Left ventricle myocardium inferior (tissue), 1 donor: ENCODE results near the gene ADH5. TPM values are rescaled to one million over a fixed set of nuclear protein-coding genes. Genes with fewer than 3 reads are reported as not detected.
"Not testable (repeated sequence)": the region's sequence is repeated elsewhere in the genome, so short reads cannot be mapped to it uniquely, and the experiment has no call there.

ENCODE experiments used
- DNase-seq: peaks from one replicate; pipeline ENCODE4 v3.0.0-alpha.2; 2020
- H3K27ac ChIP-seq: fragments of 200-600 bp; replicated peaks from 2 replicates; pipeline ENCODE4 v1.8.0; 2021
- H3K27me3 ChIP-seq: fragments of 200-600 bp; 2 replicates; pipeline ENCODE4 v1.8.0; 2021; ENCODE audit warnings: low read depth
- H3K36me3 ChIP-seq: fragments of 200-600 bp; 2 replicates; pipeline ENCODE4 v1.8.0; 2021
- H3K4me1 ChIP-seq: fragments of 200-600 bp; 2 replicates; pipeline ENCODE4 v1.8.0; 2021
- H3K4me3 ChIP-seq: fragments of 200-600 bp; 2 replicates; pipeline ENCODE4 v1.8.0; 2021; ENCODE audit warnings: mild to moderate bottlenecking, moderate library complexity
- H3K9me3 ChIP-seq: fragments of 200-600 bp; replicated peaks from 2 replicates; pipeline ENCODE4 v1.8.0; 2021
- CTCF ChIP-seq: fragments of 200-600 bp; IDR thresholded peaks from 2 replicates; pipeline ENCODE4 v1.8.0; 2021; ENCODE audit warnings: antibody characterized with exemption, mild to moderate bottlenecking, borderline replicate concordance
- intact Hi-C: fragments of 100-400 bp; cut with micrococcal nuclease; formaldehyde crosslinking; loops from one replicate; pipeline ENCODE4 v1.11.0; 2022
- total RNA-seq: library from RNA; stranded (reverse); fragmentation: NEBNext Ultra II Directional; extraction: Animal tissue kit (Norgen Biotek cat#: 25700); gene quantifications from one replicate; pipeline ENCODE4 v1.2.1, GENCODE V29; 2021
- donor health status: DM: no; HTN: yes; CAD: no; lungs with severe emphysema.

Gene ADH5
- total RNA-seq, 1 donor from 2014 or later = 179 TPM

- Histone ChIP-seq H3K4me1 (no peaks in the 10 kb centered on the region), H3K27ac (no peak overlapping the region), H3K9me3 (no peaks in the 10 kb centered on the region), H3K27me3 (no peaks in the 10 kb centered on the region), H3K4me3 (no peak overlapping the region), H3K36me3 (no peaks in the 10 kb centered on the region)
- DNase-seq = no peak
- no peak for TF ChIP-seq CTCF
- intact Hi-C loops = no loop called here
These were observed 15.6 kb upstream of the ADH5 start for GRCh38 chr4:99104153-99104552.

GRCh38 chr4:99103166-99103565 lies 14.6 kb upstream of the ADH5 start:
- Histone ChIP-seq H3K4me1 (no peaks in the 10 kb centered on the region), H3K27ac (no peak overlapping the region), H3K9me3 (no peaks in the 10 kb centered on the region), H3K4me3 (no peak overlapping the region), H3K36me3 (no peaks in the 10 kb centered on the region), H3K27me3 (no peaks in the 10 kb centered on the region)
- intact Hi-C loops = no loop called here
- no peak for DNase-seq
- TF ChIP-seq CTCF = no peak

- Histone ChIP-seq H3K9me3 (no peaks in the 10 kb centered on the region), H3K4me1 (no peaks in the 10 kb centered on the region), H3K4me3 (no peak overlapping the region), H3K27ac (no peak overlapping the region), H3K36me3 (no peaks in the 10 kb centered on the region), H3K27me3 (no peaks in the 10 kb centered on the region)
- no peak for DNase-seq
- TF ChIP-seq CTCF = no peak
- intact Hi-C loops = no loop called here
These were observed 14.0 kb upstream of the ADH5 start for GRCh38 chr4:99102634-99103033.

- TF ChIP-seq CTCF = no peak
- H3K4me3 ChIP-seq = no peak overlapping the region
- DNase-seq = no peak
- no peak overlapping the region for H3K27ac ChIP-seq
- H3K4me1 ChIP-seq = no peaks in the 10 kb centered on the region
- no peaks in the 10 kb centered on the region for H3K9me3 ChIP-seq
- no peaks in the 10 kb centered on the region for H3K36me3 ChIP-seq
- intact Hi-C loops = no loop called here
- H3K27me3 ChIP-seq = no peaks in the 10 kb centered on the region
These were observed 12.3 kb upstream of the ADH5 start for GRCh38 chr4:99100876-99101275.

GRCh38 chr4:99099814-99100213 lies 11.2 kb upstream of the ADH5 start:
- DNase-seq, H3K27me3 ChIP-seq, H3K4me1 ChIP-seq, H3K27ac ChIP-seq, intact Hi-C loops, H3K4me3 ChIP-seq, H3K9me3 ChIP-seq, H3K36me3 ChIP-seq: not testable (repeated sequence)

- intact Hi-C loops = no loop called here
- H3K4me1 ChIP-seq = no peaks in the 10 kb centered on the region
- no peak for DNase-seq
- no peak overlapping the region for H3K4me3 ChIP-seq
- H3K9me3 ChIP-seq = no peaks in the 10 kb centered on the region
- no peaks in the 10 kb centered on the region for H3K27me3 ChIP-seq
- TF ChIP-seq CTCF = no peak
- H3K36me3 ChIP-seq = no peaks in the 10 kb centered on the region
- no peak overlapping the region for H3K27ac ChIP-seq
These were observed 10.7 kb upstream of the ADH5 start for GRCh38 chr4:99099311-99099710.

- peaks cover 46% of the 10 kb centered on the region for H3K4me1 ChIP-seq
- DNase-seq, H3K27me3 ChIP-seq, H3K9me3 ChIP-seq, H3K36me3 ChIP-seq, H3K4me3 ChIP-seq, intact Hi-C loops: not testable (repeated sequence)
- H3K27ac ChIP-seq = peak overlapping the region; percentile 40
These were observed 3.3 kb upstream of the ADH5 start for GRCh38 chr4:99091841-99092240.
